ENCODE measurements around the gene EPC2.

The EPC2 gene

DNA sequence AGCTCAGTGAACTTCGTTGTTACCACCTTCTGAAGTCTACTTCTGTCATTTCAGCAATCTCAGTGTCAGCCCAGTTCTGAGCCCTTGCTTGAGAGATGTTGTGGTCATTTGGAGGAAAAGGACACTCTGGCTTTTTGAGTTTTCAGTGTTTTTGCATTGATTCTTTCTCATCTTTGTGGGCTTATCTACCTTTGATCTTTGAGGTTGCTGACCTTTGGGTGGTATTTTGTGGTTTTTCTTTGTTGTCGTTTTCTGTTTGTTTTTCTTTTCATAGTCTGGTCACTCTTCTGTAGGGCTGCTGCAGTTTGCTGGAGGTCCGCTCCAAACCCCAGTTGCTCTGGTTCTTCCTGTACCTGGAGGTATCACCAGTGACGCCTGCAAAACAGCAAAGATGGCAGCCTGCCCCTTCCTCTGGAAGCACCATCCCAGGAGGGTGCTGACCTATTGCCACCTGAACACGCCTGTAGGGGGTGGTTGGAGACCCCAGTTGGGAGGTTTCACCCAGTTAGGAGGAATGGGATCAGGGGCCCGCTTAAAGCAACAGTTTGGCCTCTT lies 74.7 kb downstream of the EPC2 start:
- TF ChIP-seq MYC (IDR thresholded peaks at IDR 0.05; ENCODE audit: low read depth, low read length) (no peak), CTCF (IDR thresholded peaks at IDR 0.05; ENCODE audit: low read depth, low read length) (no peak), POLR2A (IDR thresholded peaks at IDR 0.05; ENCODE audit: extremely low read depth, insufficient read length) (no peak), MAX (IDR thresholded peaks at IDR 0.05; ENCODE audit: low read depth, low read length) (no peak)
- DNase-seq (ENCODE audit: low read depth) = no peak
- no peak overlapping the region for H3K4me3 ChIP-seq (ENCODE audit: low read depth, low read length)

DNA sequence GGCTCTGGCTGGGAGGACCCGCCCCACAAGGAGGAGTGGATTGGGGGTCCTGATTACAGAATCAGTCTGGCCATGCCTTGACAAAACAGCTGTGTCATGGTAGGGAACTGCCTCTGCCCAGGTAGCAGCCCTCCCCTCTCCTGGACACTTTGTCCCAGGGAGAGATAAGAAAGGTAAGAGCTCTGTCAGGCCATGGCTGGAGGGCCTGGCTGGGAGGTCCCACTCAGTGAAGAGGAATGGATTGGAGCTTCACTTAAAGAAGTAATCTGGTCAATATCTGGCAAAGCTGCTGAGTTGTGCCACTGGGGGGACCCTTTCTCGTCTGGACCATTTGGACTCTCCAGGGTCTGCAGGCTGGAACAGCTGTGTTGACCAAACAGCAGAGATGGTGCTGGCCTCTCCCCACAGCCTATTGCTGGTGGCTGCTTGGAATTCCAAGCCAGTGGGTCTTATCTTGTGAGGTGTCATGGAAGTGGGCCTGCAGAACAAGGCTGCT lies 75.4 kb downstream of the EPC2 start:
- H3K4me3 ChIP-seq (ENCODE audit: low read depth, low read length) = no peak overlapping the region
- DNase-seq (ENCODE audit: low read depth) = no peak
- no peak for TF ChIP-seq CTCF (IDR thresholded peaks at IDR 0.05; ENCODE audit: low read depth, low read length)

GRCh38 chr2:148720501-148721001 lies 76.0 kb downstream of the EPC2 start:
- no peak for DNase-seq (ENCODE audit: low read depth)
- H3K4me3 ChIP-seq (ENCODE audit: low read depth, low read length) = no peak overlapping the region
- TF ChIP-seq POLR2A (IDR thresholded peaks at IDR 0.05; ENCODE audit: extremely low read depth, insufficient read length) = no peak
- TF ChIP-seq MAX (IDR thresholded peaks at IDR 0.05; ENCODE audit: low read depth, low read length) = no peak
- TF ChIP-seq MYC (IDR thresholded peaks at IDR 0.05; ENCODE audit: low read depth, low read length) = no peak
- no peak for TF ChIP-seq CTCF (IDR thresholded peaks at IDR 0.05; ENCODE audit: low read depth, low read length)

DNA sequence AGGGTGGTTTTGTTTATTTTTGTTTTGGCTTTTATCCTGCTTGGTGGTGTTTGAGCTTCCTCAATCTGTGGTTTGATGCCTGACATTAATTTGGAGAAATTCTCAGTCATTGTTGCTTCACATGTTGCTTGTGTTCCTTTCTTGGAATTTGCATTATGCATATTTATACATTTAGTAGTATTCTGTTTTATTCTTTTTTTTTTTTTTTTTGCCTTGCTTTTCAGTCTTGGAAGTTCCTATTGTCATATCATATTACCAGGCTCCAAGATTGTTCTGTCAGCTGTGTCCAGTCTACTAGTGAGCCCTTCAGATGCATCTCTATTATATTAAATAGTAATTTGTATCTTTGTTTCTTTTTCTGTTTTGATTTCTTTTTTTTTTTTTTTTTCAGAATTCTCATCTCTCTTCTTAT lies 77.0 kb downstream of the EPC2 start:
- H3K4me3 ChIP-seq (ENCODE audit: low read depth, low read length) = no peak overlapping the region

DNA sequence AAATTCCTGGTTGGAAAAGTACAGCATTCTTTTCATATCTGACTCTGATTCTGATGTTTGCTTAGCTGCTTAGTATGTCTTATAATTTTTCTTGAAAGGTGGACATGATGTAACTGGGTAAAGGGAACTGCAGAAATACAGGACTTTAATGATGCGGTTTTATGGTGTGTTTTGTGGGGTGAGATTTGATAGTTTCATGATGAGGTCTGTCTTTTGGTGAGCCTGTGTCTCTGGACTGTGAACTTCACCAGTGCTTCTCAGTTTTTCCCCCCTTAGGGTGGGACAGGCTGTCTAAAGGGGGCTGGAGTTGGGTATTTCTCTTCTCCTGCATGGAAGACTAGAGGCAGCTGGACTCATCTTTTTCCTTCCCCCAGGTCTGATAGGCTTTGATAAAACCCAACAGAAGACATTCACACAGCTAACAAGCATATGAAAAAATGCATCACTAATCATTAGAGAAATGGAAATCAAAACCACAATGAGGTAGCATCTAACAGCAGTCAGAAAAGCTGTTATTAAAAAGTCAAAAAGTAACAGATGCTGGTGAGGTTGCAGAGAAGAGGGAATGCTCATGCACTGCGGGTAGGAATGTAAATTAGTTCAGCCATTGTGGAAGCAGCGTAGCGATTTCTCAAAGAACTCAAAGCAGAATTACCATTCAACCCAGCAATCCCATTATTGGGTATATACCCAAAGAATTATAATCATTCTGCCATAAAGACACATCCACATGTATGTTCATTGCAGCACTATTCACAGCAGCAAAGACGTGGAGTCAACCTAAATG lies 77.6 kb downstream of the EPC2 start:
- no peak for DNase-seq (ENCODE audit: low read depth)
- no peak overlapping the region for H3K4me3 ChIP-seq (ENCODE audit: low read depth, low read length)
- TF ChIP-seq MAX (IDR thresholded peaks at IDR 0.05; ENCODE audit: low read depth, low read length) = no peak
- TF ChIP-seq MYC (IDR thresholded peaks at IDR 0.05; ENCODE audit: low read depth, low read length) = no peak
- no peak for TF ChIP-seq CTCF (IDR thresholded peaks at IDR 0.05; ENCODE audit: low read depth, low read length)
- no peak for TF ChIP-seq POLR2A (IDR thresholded peaks at IDR 0.05; ENCODE audit: extremely low read depth, insufficient read length)

More for the DNA sequence above, 77.0 kb downstream of the EPC2 start:
- no peak for DNase-seq (ENCODE audit: low read depth)
- TF ChIP-seq CTCF (IDR thresholded peaks at IDR 0.05; ENCODE audit: low read depth, low read length) = no peak
- no peak for TF ChIP-seq MYC (IDR thresholded peaks at IDR 0.05; ENCODE audit: low read depth, low read length)
- no peak for TF ChIP-seq MAX (IDR thresholded peaks at IDR 0.05; ENCODE audit: low read depth, low read length)
- TF ChIP-seq POLR2A (IDR thresholded peaks at IDR 0.05; ENCODE audit: extremely low read depth, insufficient read length) = no peak
